Measurements from ENCODE around the gene BAG2.

BAG2 gene

DNA sequence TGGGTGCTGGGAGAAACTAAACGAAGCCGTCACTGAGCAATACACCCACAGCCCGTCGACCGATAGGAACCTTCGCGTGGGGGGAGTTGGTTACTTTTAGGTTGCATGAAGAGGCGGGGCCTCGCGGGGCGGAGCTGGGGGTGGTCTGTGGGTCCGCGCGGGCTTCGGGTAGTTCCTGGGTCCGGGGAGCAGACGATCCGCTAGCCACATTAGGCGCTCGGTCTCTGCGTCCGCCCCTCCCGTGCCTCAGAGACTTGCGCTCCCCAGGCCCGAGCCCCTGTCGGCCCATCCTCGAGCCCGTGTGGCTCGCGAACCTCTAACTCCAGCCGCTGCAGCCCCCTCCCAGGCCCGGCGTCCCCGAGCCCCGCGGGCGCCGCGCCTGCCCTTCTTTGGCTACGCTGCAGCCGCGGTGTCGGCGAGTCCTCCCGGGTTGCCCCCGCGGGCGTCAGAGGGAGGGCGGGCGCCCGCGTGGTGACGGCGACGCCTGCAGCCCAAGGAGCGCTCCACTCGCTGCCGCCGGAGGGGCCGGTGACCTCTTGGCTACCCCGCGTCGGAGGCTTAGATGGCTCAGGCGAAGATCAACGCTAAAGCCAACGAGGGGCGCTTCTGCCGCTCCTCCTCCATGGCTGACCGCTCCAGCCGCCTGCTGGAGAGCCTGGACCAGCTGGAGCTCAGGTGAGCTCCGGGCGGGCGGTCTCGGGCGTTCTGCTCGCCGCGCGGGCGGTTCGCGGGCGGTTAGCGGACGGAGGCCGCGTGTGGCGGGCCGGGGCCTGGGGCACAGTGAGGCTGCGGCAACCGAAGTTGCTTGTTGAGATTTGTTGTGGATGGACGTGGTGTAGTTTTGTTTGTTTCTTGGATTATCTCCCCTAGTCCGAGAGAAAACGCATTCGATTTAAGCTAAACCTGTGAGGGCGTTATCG lies at the start of gene BAG2:
TSS of gene BAG2 (plus strand) at position 191 of the 920 bp plus-strand sequence. CDS start at position 563, 372 bp downstream.
- peak; percentile 92 for DNase-seq

DNA sequence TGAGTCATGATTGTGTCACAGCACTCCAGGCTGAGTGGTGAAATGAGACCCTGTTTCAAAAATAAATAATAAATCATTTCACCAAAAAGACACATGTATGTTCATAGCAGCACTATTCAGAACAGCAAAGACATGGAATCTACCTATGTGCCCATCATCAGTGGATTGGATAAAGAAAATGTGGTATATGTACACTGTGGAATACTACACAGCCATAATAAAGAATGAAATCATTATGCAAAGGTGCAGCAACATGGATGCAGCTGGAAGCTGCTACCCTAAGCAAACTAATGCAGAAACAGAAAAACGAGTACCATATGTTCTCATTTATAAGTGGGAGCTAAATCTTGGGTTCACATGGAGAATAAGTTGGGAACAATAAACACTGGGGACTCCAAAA lies 49.0 kb upstream of the BAG2 start:
- DNase-seq, result no peak

GRCh38 chr6:57127763-57128162 lies 44.4 kb upstream of the BAG2 start:
- no peak for DNase-seq

DNA sequence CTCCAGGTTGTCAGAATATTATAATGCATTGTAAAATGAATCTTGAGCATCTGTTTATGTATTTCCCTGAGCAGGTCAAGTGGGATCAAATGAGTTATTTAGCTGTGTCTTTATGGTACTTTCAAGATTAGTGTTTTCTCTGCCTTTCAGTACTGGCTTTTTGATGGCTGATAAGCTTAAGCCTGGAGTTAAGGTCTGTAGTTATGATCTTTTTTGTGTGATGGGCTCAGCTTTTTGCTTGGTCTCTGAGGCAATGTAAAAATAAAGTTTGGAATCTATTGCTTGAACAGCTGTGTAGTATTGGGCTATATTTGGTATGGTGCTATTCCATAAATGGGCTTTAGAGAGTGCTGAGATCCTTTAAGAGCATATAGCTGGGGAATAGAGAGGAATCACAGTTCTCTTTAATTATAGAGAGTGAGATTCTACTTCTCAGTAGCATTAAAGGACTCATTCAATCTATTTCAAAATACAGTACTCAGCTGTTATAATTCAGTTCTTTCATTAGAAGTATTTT lies 41.4 kb upstream of the BAG2 start:
- no peak for DNase-seq

DNA sequence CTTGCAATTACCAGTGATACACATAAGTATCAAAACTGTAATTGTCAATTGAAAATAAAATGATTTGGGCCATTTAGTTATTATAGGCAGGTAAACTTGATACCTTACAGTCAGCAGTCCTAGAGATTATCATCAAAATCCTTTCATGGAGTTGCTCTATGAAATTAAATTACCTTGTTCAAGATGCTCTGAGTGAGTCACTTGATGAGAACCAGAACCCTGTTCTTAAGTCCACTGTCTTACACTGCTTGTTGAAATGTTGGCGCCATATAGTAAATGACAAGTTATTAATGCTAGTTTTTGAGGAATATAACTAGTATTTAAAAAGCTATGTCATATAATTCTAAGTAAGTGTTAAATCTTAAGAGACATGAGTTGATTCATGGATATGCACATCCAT lies 37.2 kb upstream of the BAG2 start:
- DNase-seq, result no peak

GRCh38 chr6:57135885-57136284 lies 36.2 kb upstream of the BAG2 start:
- DNase-seq, result no peak

DNA sequence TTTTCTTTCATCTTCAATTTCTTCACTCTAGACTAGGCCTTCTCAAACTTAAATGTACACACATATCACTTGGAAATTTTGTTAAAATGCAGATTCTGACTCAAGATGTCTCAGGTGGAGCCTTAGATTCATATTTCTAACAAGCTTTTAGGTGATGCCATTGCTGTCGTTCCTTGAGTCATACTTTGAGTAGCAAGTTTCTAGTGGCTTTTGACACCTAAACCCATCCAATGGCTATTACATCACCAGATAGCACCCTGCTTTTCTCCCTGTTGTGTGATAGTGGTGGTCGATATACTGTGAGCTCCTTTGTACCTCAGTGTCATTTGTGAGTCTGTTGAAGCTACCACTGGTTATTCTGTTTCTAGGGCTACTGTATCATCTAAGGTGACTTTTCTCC lies 34.8 kb upstream of the BAG2 start:
- DNase-seq, result no peak

DNA sequence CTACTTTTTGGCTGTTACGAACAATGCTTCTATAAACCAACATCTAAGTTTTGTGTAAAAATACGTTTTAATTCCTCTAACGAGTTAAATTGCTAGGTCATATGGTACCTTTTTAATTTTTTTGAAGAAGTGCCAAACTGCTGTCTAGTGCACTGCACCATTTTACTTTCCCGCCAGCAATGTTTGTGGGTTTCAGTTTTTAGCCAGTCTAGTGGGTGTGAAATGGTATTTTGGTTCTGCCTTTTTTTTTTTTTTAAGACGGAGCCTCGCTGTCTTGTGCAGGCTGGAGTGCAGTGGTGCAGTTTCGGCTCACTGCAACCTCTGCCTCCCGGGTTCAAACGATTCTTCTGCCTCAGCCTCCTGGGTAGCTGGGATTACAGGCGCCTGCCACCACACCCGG lies 34.1 kb upstream of the BAG2 start:
- DNase-seq, result no peak

DNA sequence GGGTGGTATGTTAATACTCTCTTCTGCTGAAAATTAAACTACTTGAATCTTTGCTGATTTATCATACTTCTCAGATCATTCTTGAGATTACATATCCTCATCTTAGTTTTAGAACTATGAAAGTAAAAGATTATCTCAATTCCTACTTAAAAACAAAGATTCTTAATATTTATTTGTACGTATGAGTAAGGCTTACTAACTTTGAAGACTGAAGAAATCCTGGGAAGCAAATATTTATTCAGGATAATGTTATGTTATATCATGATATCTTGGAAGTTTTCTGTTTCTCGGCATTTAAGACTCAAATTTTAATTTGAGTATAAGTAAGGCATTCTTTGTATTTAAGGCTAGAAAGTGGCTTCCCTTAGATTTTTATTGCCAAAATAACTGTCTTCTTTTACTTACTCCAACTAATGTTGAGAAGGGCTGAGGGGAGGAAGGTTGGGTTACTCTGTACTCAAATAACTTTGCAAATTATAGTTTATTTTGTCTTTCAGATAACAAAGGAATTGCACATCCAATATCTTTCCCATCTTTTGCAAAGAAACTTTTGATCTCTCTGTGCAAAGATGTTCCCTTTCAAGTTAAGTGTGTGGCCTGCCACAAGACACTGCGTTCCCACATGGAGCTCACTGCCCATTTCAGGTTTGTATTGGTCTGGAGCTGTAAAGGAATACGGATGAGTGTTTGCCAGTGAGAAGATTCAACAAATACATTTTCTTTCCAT lies 30.5 kb upstream of the BAG2 start:
- no peak for DNase-seq

DNA sequence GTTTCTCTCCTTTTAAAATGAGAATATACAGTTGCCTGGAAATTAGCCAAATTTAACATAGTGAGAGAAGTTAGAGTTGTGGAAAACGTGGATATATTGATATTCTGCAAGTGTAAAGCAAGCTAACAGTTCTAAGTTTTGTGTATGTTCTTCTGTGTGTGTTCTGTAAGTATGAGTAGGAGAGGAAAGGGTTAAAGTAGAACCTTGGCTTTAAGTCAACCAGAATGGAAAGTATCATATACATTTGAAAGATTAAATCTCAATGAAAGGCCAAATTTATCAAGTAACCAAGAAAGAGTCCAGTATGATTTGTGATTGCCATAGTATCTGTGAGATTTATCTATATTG lies 30.0 kb upstream of the BAG2 start:
- DNase-seq, result no peak

DNA sequence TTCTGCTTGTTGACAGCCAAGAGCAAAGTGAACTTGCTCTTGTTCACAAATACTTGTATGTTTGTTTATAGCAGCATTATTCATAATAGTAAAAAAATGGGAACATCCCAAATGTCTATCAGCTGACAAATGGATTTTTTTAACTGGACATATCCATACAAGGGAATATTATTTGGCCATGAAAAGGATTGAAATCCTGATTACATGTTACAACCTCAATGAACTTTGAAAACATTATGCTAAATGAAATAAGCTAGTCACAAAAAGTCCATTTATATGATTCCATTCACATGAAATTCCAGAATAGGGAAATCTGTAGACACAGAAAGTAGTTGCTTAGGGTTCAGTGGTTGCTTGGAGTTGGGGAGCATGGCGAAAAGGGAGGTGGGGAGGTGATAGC lies 28.4 kb upstream of the BAG2 start:
- no peak for DNase-seq

DNA sequence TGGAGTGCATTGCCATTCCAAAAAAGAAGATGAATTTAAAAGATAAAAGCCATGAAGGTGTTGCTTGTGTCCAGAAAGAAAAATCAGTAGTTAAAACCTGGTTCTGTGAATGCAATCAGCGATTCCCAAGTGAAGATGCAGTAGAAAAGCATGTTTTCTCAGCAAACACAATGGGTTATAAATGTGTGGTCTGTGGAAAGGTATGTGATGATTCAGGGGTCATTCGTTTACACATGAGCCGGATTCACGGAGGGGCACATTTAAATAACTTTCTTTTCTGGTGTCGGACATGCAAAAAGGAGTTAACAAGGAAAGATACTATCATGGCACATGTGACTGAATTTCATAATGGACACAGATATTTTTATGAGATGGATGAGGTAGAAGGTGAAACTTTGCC lies 24.7 kb upstream of the BAG2 start:
- no peak for DNase-seq

- DNase-seq, result no peak
These were observed 23.9 kb upstream of the BAG2 start for GRCh38 chr6:57147955-57148858.

GRCh38 chr6:57158658-57159057 lies 13.5 kb upstream of the BAG2 start:
- DNase-seq, result no peak

DNA sequence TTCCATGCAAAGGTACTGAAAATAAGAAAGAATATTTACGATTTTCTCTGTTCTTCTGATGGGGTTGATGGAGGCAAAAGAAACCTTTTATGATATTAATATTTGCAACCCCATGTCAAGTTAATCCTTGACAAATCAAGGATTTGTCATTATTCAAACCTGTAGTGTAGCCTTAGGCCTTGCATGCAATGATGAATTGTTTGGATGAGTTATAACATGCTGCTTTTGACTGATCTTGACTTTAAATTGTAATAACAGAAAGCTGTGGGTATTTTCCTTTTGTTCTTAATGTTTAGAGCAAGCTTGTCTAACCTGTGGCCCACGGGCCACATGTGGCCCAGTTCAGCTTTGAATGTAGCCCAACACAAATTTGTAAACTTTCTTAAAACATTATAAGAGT lies 13.0 kb upstream of the BAG2 start:
- no peak for DNase-seq

DNA sequence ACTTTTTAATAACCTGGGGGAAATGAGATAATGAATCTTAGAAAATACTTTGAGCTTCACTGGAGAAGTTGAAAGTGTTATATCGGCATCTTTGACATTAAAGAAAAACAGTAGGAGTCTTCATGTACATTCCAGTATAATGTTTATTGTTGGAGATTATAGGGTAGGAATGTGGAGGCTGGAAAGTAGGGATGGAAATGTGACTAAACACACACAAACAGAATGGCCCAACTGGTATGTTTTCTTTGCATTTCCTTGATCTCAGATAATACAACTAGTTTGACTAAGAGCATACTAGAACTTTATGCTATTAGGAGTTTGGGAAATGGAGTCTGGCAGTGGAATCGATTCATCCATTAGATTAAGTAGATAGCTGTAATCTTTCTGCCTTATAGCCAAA lies 10.1 kb upstream of the BAG2 start:
- no peak for DNase-seq

- no peak for DNase-seq
These were observed 9.6 kb upstream of the BAG2 start for GRCh38 chr6:57162516-57162915.

DNA sequence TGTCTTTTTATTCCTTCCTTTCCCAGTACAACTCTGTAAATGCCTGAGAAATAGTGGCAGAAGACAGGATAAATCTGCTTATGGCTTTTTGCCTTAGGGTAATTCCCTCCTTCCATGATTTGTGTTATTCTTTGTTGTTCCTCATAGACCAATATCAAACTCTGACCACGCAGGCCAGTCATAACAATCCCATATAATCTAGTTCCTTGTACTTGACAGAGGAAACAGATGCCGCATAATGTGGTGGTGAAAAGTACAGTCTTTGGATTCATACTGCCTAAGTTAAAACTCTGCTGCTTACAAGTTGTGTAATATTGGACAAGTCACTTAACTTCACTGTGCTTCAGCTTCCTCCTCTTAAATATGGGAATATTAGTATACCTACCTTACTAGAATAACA lies 8.2 kb upstream of the BAG2 start:
- no peak for DNase-seq

GRCh38 chr6:57165080-57165479 lies 7.0 kb upstream of the BAG2 start:
- DNase-seq, result no peak

- DNase-seq, result peak; percentile 26
These were observed 1.1 kb downstream of the BAG2 start for GRCh38 chr6:57173056-57173885.

DNA sequence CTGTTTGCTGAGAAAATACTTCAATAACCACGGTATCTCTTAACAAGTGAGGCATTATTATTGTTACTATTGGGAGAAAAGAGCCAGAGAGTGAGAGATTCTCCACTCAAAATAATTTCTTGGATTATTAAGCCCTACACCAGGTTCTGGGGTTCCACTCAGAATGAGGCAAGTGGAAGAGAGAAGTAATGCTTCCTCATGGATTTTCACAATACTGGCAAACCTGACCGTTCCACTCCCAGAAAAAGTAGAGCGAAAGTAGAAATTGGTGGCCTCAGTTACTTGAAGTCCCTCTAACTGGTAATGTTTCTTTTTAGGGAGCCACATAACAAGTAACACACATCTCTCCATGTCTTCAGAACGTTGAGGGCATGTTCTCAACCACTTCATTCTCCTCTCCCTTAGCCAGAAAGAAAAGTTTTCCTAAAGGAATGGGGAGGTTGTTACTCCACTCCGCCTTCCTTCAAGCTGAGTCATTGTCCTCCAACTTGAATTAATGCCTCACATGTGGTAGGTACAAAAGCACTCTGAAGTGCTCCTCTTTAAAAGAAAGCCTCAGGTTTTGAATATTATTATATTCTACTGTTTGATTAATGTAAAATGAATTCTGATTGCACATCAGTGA lies 1.9 kb downstream of the BAG2 start:
- DNase-seq, result no peak

DNA sequence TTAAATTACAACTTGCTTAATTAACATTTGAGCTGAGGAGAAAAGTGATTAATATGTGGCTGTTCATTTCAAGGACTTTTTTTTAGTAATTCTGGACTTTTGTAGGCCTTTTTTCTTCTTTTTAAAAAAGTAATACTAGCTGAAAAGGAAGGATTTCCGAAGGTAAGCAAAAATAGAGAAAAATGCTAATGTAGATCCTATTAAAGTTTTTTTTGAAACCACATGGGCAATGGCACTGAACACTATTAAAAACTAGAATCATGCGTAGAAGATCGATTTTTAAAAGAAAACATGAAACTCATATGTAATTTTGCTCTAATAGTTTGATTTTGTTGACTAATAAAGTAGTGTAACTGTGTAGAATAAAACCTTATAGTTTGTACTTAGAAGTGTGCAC lies 2.4 kb downstream of the BAG2 start:
- no peak for DNase-seq
